VCaP (cell line): ENCODE data around the gene CARTPT.

Experiments
- H3K27ac ChIP-seq: fragments of 450-650 bp; 2 replicates; pipeline ENCODE4 v1.5.1; 2017
- TF ChIP-seq, protein P1 (sequence below): fragments of 450-650 bp; conservative IDR thresholded peaks from 2 replicates; pipeline ENCODE4 v1.5.1; 2017; ENCODE audit warnings: mild to moderate bottlenecking, moderate library complexity

Gene CARTPT

DNA sequence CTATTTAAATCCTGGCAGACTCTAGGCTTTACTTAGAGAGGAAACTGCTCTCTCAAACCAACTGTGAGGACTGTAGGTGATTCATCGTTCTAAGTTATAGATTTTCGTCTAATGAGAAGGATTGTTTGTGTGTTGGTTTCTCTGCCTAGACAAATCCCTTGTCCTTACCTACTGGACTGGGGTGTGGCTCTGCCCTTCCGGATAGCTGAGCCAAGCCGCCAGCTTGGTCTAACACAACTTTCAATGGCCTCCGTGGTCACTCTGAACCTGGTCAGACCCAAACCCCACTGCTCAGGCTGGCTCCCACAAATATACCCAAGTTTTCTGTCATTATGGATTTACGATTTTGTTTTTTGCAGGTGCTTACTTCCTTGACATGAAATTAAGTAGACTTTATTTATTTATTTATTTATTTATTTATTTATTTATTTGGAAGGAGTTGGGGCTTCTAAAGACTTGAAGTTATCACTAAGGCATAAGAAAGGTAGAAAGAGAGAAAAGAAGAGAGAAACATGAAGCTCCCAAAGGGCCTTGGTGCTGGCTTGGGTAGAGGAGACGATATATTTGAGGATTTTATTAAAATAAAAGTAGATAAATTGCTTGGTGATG is 19.0 kb downstream of the CARTPT start:
- TF ChIP-seq, protein P1, sequence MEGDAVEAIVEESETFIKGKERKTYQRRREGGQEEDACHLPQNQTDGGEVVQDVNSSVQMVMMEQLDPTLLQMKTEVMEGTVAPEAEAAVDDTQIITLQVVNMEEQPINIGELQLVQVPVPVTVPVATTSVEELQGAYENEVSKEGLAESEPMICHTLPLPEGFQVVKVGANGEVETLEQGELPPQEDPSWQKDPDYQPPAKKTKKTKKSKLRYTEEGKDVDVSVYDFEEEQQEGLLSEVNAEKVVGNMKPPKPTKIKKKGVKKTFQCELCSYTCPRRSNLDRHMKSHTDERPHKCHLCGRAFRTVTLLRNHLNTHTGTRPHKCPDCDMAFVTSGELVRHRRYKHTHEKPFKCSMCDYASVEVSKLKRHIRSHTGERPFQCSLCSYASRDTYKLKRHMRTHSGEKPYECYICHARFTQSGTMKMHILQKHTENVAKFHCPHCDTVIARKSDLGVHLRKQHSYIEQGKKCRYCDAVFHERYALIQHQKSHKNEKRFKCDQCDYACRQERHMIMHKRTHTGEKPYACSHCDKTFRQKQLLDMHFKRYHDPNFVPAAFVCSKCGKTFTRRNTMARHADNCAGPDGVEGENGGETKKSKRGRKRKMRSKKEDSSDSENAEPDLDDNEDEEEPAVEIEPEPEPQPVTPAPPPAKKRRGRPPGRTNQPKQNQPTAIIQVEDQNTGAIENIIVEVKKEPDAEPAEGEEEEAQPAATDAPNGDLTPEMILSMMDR: no peak
- peak overlapping the region; percentile 45; the same call in 1 of the 2 replicates for H3K27ac ChIP-seq

DNA sequence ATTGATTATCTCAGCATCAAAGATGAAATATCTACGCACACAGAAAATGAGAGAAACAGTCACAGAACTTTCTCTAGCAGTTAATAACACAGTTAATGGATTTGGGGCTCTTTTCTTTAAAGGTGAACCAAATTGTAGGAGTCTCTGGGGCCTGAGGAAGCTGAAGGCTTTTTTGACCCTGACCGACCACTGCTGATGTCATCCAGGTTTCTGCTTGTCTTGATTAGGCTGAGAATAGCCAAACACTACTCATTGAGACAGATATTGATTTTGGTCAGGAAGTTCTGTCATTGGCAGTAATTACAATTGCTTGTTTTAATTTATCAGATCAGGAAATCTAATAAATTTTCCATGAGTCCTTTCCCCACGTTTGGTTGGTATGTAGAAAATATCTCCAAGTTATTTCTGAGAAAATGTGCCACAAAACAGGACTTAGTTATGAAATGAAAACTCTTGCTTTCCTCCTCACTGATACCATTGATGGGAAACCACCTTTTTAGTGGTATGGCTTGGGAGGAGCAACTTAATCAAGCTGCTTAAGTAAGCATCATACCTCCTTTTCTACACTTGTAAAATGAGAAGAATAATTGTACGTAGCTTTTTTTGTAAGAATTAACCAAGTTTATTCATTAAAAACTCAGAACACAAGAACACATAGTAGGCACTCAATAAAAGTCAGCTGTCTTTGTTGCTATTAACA is 19.7 kb downstream of the CARTPT start:
- TF ChIP-seq, protein P1: no peak
- peak overlapping the region; percentile 45; the same call in 1 of the 2 replicates for H3K27ac ChIP-seq

DNA sequence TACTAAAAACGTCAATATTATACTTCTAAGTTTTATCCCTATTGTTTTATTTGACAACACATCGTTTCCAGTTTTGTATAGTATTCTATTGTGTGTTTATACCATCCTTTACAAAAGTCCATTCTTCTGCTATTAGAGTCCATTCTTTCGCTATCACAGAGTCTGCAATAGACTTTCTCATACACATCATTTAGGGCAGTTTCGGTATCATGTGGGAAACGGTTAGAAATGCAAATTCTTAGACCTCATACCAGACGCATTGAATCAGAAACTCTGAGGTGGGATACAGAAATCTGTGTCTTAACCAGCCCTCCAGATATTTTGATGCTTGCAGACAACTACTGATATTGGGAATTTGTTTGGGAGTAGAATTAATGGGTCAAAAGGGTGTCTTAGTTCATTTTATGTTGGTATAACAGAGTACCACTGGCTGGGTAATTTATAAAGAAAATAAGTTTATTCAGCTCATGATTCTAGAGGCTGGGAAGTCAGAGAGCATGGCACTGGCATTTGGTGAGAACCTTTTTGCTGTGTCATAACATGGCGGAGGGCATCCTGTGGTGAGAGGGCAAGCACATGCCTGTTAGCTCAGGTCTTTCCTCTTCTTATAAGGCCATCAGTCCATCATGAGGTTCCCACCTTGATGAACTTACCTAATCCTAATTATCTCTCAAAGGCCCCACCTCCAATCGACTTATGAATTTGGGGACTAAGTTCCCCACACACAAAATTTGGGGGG is 21.1 kb downstream of the CARTPT start:
- TF ChIP-seq, protein P1: no peak
- H3K27ac ChIP-seq: peak overlapping the region; percentile 7; the same call in 1 of the 2 replicates

DNA sequence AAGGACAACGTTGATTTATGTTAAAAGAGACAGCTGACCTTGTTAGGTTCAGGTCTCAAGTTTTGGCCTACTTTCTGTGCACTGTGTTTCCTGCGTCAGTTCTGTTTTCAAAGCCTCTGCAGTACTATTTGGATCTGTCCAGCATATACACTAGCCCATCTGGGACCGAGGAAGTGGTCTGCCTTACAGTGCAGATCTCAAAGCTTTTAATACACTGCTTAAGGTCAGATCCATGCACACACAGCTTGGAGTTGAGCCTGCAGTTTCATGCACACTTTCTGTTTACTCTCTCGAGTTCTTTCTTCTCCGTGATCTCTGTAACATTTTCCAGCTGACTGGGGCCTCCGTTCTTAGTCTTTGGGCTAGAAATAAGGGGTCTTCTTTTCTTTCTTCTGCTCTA is 24.1 kb downstream of the CARTPT start:
- peak overlapping the region; percentile 96 for H3K27ac ChIP-seq
- TF ChIP-seq, protein P1: no peak

- H3K27ac ChIP-seq: peak overlapping the region; percentile 96
- TF ChIP-seq, protein P1: no peak
Observed at GRCh38 chr5:71744009-71744790, 25.1 kb downstream of the CARTPT start.

- peak overlapping the region; percentile 96 for H3K27ac ChIP-seq
- TF ChIP-seq, protein P1: no peak
Observed at GRCh38 chr5:71747182-71747581, 28.1 kb downstream of the CARTPT start.
